ENCODE data around the gene ABHD10. TPM values are rescaled to one million over a fixed set of nuclear protein-coding genes. Genes with fewer than 3 reads are reported as not detected.

ABHD10 gene
- total and polyA plus RNA-seq, 10 of the 15 experiments (the other 5 are each of a cell fraction or from before 2014, with no cell fraction given): 12.3 to 51.0 (median 28.9) TPM

DNA sequence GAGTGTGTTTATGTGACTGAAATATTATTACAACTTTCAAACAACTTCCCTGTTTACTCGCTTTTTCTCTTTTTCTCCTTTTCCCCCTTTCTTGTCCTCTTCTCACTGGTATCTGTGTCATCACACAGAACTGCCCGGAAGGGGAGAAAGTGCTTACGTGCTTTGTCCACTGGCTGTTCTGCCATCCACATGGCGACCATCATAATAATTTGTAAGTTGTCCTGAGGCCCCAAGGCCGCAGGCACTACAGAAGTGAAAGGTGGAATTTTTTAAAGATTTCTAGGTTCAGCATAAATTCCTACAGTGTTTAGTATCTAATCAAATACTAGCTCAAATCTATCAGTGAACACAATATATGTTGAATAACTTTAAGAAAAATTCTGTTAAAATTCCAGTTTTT, 26.7 kb upstream of the ABHD10 start:
- 37% methylated on average over 5 of the region's 5 CpGs for WGBS (ENCODE audit: insufficient coverage, insufficient replicate concordance, low lambda C conversion rate, missing lambda C conversion rate)
- H4K20me1 ChIP-seq (ENCODE audit: control insufficient read depth, insufficient read depth): no peaks in the 10 kb centered on the region
- no peak overlapping the region for H2AFZ ChIP-seq (ENCODE audit: control insufficient read depth, low read depth, low read length)
- intact Hi-C loops (cut with micrococcal nuclease; ENCODE audit: unreplicated experiment) (no loop called here), in situ Hi-C loops (cut with MboI) (no loop called here)
- no peak for TF ChIP-seq NR2F1 (conservative IDR thresholded peaks at IDR 0.05)
- TF ChIP-seq, protein P1, sequence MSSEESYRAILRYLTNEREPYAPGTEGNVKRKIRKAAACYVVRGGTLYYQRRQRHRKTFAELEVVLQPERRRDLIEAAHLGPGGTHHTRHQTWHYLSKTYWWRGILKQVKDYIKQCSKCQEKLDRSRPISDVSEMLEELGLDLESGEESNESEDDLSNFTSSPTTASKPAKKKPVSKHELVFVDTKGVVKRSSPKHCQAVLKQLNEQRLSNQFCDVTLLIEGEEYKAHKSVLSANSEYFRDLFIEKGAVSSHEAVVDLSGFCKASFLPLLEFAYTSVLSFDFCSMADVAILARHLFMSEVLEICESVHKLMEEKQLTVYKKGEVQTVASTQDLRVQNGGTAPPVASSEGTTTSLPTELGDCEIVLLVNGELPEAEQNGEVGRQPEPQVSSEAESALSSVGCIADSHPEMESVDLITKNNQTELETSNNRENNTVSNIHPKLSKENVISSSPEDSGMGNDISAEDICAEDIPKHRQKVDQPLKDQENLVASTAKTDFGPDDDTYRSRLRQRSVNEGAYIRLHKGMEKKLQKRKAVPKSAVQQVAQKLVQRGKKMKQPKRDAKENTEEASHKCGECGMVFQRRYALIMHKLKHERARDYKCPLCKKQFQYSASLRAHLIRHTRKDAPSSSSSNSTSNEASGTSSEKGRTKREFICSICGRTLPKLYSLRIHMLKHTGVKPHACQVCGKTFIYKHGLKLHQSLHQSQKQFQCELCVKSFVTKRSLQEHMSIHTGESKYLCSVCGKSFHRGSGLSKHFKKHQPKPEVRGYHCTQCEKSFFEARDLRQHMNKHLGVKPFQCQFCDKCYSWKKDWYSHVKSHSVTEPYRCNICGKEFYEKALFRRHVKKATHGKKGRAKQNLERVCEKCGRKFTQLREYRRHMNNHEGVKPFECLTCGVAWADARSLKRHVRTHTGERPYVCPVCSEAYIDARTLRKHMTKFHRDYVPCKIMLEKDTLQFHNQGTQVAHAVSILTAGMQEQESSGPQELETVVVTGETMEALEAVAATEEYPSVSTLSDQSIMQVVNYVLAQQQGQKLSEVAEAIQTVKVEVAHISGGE (CRISPR knock-in tag; IDR thresholded peaks at IDR 0.05): no peak
- TF ChIP-seq MXI1 (IDR thresholded peaks at IDR 0.05; ENCODE audit: low read depth, low read length): no peak
- TF ChIP-seq MYB (IDR thresholded peaks at IDR 0.05; ENCODE audit: borderline replicate concordance, low read depth, low read length): no peak
- TF ChIP-seq, protein P2, sequence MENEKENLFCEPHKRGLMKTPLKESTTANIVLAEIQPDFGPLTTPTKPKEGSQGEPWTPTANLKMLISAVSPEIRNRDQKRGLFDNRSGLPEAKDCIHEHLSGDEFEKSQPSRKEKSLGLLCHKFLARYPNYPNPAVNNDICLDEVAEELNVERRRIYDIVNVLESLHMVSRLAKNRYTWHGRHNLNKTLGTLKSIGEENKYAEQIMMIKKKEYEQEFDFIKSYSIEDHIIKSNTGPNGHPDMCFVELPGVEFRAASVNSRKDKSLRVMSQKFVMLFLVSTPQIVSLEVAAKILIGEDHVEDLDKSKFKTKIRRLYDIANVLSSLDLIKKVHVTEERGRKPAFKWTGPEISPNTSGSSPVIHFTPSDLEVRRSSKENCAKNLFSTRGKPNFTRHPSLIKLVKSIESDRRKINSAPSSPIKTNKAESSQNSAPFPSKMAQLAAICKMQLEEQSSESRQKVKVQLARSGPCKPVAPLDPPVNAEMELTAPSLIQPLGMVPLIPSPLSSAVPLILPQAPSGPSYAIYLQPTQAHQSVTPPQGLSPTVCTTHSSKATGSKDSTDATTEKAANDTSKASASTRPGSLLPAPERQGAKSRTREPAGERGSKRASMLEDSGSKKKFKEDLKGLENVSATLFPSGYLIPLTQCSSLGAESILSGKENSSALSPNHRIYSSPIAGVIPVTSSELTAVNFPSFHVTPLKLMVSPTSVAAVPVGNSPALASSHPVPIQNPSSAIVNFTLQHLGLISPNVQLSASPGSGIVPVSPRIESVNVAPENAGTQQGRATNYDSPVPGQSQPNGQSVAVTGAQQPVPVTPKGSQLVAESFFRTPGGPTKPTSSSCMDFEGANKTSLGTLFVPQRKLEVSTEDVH (IDR thresholded peaks at IDR 0.05; ENCODE audit: low read depth, partially characterized antibody): no peak
- TF ChIP-seq POLR2AphosphoS2 (IDR thresholded peaks at IDR 0.05; ENCODE audit: low read depth, low read length): no peak
- no peak for TF ChIP-seq MEF2A (IDR thresholded peaks at IDR 0.05; ENCODE audit: insufficient read depth, low read depth, low read length)
- TF ChIP-seq SMAD1 (IDR thresholded peaks at IDR 0.05; ENCODE audit: low read depth, partially characterized antibody): no peak
- TF ChIP-seq, protein P3, sequence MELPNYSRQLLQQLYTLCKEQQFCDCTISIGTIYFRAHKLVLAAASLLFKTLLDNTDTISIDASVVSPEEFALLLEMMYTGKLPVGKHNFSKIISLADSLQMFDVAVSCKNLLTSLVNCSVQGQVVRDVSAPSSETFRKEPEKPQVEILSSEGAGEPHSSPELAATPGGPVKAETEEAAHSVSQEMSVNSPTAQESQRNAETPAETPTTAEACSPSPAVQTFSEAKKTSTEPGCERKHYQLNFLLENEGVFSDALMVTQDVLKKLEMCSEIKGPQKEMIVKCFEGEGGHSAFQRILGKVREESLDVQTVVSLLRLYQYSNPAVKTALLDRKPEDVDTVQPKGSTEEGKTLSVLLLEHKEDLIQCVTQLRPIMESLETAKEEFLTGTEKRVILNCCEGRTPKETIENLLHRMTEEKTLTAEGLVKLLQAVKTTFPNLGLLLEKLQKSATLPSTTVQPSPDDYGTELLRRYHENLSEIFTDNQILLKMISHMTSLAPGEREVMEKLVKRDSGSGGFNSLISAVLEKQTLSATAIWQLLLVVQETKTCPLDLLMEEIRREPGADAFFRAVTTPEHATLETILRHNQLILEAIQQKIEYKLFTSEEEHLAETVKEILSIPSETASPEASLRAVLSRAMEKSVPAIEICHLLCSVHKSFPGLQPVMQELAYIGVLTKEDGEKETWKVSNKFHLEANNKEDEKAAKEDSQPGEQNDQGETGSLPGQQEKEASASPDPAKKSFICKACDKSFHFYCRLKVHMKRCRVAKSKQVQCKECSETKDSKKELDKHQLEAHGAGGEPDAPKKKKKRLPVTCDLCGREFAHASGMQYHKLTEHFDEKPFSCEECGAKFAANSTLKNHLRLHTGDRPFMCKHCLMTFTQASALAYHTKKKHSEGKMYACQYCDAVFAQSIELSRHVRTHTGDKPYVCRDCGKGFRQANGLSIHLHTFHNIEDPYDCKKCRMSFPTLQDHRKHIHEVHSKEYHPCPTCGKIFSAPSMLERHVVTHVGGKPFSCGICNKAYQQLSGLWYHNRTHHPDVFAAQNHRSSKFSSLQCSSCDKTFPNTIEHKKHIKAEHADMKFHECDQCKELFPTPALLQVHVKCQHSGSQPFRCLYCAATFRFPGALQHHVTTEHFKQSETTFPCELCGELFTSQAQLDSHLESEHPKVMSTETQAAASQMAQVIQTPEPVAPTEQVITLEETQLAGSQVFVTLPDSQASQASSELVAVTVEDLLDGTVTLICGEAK (IDR thresholded peaks at IDR 0.05; ENCODE audit: borderline replicate concordance): no peak
- no peaks in the 10 kb centered on the region for H3K36me3 ChIP-seq (ENCODE audit: control insufficient read depth in 2 of 2, insufficient read depth in 2 of 2, low read length in 1 of 2)
- RAD21 ChIA-PET (ENCODE audit: unreplicated experiment): no interaction called here
- DNase-seq (ENCODE audit: low read depth, low spot score) (no peak), ATAC-seq (no peak), FAIRE-seq (no peak)
- H3K27me3 ChIP-seq (replicated peaks in 1 of 2; ENCODE audit: control insufficient read depth in 2 of 2, insufficient read depth in 2 of 2, low read length in 1 of 2): peaks cover 2 to 4% of the 10 kb centered on the region in 2 experiments
- H3K4me1 ChIP-seq (ENCODE audit: control insufficient read depth, insufficient read depth, low read length): no peaks in the 10 kb centered on the region
- no peak overlapping the region for H3K4me2 ChIP-seq (ENCODE audit: control insufficient read depth, insufficient read depth)
- SMC1A ChIA-PET (ENCODE audit: uncharacterized antibody, unreplicated experiment): interaction anchor here (0.7 to 1.8 kb wide), 4 partner anchors 10 to 235 kb away, joined by 3 to 7 read pairs (median 4); no protein-coding TSS in a partner anchor
- H3K4me3 ChIP-seq: no peak overlapping the region
- H3K27ac ChIP-seq (ENCODE audit: control insufficient read depth, insufficient read depth): no peak overlapping the region
- H3K79me2 ChIP-seq (ENCODE audit: control insufficient read depth, insufficient read depth, low read length): no peaks in the 10 kb centered on the region
- no peaks in the 10 kb centered on the region for H3K9me3 ChIP-seq (replicated peaks; ENCODE audit: control insufficient read depth, insufficient read depth, low read length)
- POLR2A ChIA-PET: no interaction called here
- CTCF ChIA-PET: interaction anchor here (0.6 to 1.5 kb wide), 5 partner anchors 16 to 91 kb away, joined by 3 to 5 read pairs (median 3); no protein-coding TSS in a partner anchor
- BruUV-seq (replicated peaks): no TSS peak
- no peak overlapping the region for H3K9ac ChIP-seq (ENCODE audit: control insufficient read depth, insufficient read depth, low read length)

Measured in GM12878 (cell line).